HuH-7 (cell line): ENCODE results near the gene NUDT5.
"Not testable (repeated sequence)": the region's sequence is repeated elsewhere in the genome, so short reads cannot be mapped to it uniquely, and the experiment has no call there.

ENCODE experiments used
- DNase-seq: peaks from one replicate; pipeline ENCODE4 v3.0.0; 2011; ENCODE audit warnings: low spot score

The NUDT5 gene

DNA sequence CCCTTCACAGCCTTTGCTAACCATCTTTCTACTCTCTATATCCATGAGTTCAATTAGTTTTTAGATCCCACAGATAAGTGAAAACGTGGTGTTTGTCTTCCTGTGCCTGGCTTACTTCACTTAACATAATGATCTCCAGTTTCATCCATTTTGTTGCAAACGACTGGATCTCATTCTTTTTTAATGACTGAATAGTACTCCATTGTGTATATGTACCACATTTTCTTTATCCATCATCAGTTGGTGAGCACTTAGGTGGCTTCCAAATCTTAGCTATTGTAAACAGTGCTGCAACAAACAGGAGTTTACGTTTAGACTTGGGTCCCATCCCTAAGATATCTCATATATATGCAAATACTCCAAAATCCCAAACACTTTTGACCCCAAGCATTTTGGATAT is 9.4 kb upstream of the NUDT5 start:
- DNase-seq = no peak

DNA sequence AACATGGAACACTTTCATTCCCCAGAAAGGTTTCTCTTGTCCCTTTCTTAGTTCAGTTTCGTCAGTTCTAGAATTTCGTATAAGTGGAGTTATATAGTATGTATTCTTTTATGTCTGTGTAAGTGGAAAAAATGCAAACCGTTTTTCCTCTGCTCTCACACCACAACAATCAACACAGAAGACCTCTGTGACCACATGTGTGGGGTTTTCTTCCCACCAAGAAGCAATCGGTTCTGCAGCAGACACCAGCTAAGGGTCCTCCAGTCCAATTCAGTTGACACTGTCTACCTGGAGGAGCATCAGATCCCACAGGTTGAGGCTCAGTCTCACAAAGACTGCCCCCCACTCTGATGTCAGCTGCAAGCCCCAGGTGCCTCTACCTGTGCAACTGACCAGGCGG is 6.5 kb upstream of the NUDT5 start:
- DNase-seq = no peak

DNA sequence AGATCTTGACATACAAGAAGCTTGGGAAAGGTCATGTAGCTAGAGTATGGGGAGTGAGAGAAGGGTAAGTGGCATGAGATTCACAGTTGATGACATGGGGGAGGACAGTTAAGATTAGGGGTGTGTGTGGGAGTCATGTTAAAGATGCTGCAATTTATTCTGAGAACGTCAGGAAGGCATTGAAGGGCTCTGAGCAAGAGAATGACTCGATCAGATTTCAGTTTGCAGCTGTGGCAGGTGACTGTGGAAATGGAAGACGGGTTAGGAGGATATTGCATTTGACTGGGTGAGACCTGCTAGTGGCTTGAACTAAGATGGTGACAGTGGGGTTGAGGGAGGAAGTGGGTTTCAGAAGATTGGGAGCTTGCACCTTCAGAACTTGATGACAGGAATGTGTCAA is 5.9 kb upstream of the NUDT5 start:
- no peak for DNase-seq

DNA sequence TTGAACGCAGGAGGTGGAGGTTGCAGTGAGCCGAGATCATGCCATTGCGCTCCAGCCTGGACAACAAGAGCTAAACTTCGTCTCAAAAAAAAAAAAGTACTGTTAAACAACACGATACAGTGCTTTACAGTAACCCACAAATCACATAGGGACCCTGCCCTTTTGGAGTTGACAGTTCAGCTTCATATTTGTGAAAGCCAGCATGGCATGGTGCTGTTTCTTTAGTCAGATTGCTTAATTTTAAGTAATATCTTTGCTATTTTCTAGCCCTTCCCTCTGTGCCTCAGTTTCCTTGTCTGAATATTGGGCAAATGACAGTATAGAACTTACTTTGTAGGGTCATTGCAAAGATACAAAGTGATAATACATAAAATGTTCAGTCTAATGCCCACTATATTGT is 5.2 kb upstream of the NUDT5 start:
- no peak for DNase-seq

DNA sequence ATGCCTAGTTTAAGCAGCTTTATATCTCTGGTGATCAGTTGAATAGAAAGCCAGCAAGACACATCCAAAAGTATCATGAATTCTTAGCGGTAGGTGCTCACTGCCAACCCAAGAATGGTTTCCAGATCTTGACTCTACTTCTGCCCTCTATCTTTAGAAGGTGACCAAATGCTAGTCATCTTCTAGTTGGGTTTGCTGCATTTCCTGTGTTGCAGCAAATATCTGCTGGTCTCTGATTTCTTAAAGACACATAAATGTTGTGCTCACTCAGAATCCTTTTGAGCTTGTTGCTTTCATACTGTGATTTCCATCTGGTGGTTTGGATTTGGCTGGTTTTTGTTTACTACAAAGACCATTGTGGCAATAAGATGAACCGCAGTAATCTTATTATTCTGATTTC is 2.5 kb upstream of the NUDT5 start:
- no peak for DNase-seq

DNA sequence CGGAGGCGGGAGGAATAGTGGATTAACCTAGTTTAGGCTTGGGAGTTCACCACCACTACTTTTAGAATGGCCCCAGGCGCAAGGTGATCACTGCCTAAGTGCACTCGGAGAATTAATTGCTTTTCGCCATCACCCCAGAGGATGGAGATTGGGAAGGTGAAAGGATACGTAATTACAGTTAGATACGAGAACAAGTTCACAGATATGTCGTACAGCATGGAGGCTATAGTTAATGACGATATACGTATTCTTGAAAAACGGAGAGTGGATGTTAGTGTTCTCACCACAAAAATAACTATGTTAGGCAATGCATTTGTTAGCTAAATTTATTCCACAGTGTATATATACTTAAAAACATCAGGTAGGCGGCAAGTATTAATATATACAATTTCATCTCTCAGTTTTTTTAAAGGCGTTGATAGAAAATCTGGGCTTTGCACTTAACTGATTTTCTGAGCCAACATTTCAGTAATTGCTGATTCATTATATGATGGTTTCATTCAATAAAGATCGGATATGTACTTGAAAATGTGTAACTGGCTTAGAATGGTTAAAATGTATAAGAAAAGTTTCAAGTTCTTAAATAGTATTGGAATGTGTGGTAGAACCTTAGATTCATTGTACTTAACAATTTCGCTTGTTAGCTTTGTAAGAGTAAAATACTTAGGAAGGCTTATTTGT is 980 bp upstream of the NUDT5 start:
- peak; percentile 16 for DNase-seq

DNA sequence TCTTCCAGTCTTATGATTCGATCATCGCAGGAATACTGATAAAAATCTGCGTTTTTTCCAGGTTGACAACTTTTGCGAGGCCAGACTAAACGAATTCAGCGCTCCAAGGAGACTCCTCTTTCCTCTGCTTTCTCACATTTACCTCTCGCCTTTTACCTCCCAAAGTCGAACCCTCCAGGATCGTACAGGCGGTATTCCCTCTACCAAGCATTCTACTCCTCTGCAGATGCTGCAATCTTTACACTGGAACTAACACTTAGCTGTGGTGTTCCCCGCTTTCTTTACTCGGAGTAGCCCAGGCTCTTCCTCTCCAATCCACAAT is 449 bp downstream of the NUDT5 start:
- DNase-seq = no peak

DNA sequence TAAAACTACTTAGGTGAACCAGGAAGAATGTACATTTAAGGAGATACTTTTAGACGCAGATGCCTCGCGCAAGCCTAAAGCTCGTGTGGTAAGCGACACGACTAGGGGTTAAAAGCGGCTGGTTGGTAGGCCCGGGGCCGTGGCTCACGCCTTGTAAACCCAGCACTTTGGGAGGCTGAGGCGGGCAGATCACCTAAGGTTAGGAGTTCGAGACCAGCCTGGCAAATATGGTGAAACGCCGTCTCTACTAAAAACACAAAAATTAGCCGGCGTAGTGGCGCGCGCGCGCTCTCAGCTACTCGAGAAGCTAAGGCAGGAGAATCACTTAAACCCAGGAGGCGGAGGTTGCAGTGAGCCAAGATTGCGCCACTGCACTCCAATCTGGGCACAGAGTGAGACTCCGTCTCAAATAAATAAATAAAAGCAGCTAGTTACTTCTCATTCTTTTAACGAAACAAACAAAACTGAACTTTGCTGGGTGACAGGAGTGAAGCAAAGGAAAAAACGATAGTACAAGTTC is 879 bp downstream of the NUDT5 start:
- DNase-seq = no peak

DNA sequence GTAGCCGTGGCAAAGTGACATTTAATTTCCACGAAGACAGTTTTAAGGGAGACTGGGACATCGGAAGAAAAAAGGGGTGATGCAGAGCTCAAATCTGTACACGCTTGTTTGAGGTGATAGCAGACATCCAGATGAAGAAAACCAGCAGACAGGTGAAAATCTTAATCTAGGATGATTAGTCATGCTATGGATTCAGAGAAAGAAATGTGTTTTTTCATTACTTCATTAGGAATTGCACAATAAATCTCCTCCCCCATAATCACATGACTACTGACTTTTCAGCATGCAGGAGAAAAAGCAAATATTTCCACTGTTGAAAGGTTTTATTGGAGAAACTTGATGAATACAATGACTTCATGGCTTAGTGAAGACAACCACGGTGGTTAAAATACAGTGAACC is 2.5 kb downstream of the NUDT5 start:
- peak; percentile 33 for DNase-seq

DNA sequence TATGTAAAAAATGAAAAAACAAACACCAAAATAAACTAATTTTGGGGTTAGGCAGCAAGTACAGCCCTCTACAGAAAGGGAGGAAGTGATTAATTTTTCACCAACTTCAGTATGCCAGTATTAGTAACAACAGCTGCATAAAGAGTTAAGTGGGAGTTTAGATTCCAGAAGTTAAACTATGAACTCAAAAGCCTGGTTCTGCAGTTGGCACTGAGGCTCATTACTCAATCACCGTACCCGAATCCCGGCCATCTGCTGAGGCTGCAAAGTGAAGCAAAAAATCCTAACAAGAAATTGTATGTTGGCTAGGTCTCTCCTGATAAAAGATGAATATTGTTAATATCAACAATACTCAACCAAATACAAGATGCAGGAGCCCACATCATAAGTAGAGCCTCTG is 4.0 kb downstream of the NUDT5 start:
- DNase-seq = no peak

DNA sequence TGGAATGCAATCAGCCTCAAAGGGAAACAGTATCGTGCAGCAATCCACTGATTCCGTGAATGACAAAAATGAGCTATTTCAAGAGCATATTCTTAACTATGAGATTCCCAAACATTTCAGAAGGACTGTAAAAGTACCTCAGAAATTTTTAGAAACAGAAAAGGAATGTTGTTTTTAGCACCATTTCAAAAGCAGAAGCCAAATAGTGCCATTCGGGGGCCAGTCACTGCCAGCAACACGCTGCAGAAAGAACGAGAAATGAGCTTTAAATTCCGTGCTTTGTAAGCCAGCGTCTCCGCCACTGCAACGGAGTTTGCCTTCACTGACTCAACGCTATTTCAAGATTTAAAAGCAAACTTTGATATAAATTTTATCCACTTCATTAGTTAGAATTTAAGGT is 6.3 kb downstream of the NUDT5 start:
- no peak for DNase-seq

DNA sequence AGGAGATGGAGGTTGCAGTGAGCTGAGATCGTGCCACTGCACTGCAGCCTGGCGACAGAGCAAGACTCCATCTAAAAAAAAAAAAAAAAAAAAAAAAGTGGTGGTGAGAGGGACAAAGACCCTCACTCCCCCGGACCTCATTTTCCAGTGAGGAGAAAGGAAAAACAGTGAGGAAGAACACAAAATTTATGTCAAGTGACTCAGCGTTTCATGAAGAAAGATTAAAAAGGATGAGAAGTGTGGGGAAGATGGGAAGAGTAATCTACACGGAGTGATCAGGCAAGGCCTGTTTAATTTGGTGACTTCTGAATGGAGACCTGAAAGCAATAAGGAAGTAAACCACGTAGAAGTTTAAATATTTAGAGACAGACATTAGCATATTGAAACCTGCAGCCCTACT is 7.0 kb downstream of the NUDT5 start:
- no peak for DNase-seq

DNA sequence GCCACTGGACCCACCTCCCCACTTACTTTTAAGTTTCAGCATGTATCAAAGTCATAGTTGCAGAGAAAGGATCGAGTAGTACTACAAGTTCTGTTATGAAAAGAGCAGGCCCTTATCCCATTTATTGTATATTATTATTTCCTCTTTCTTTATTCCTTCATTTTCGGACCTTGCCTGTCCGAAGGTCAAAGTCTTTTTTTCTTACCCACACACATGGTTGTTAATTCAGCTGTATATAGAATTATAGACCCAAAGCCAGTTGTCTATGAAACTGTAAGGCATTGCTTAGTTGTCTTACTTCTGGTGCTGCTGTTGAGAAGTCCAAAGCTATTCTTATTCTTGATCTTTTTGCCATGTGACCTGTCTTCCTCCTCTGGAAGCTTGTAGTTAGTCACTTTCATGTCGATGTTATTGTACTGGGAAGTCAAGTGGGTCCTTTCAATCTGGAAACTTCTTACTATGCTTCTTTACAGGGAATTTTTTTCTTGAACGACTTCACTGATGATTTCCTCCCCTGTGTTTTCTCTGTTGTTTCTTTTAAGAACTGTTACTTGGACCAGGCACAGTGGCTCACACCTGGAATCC is 8.3 kb downstream of the NUDT5 start:
- no peak for DNase-seq

DNA sequence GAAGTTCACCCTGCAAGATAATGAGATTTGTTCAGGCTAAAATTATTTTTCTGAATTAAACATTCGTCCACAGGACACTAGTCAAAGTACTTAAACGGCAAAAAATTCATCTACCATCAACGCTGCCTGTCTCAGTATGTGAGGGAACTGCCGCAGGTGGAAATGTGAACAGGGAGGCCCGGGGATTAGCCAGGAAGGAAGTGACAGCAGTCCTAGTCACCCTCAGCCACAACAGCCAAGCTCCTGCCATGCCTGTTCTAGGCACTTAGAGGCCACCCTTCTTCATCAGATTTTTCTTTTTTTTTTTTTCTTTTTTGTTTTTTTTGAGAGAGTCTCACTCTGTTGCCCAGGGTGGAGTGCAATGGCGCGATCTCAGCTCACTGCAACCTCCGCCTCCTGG is 9.4 kb downstream of the NUDT5 start:
- no peak for DNase-seq

DNA sequence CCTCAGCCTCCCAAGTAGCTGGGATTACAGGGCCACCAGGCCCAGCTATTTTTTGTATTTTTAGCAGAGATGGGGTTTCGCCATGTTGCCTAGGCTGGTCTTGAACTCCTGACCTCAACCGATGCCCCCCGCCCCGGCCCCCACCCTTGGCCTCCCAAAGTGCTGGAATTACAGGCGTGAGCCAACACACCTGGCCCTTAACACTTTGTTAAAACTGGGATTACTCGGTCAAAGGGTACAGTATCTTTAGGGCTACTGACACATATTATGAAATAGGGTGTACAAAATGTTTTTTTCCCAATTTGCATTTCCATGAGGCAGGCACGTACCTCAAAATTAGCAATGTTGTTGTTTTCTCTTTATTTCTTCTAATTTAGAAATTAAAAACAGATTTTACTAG is 11.5 kb downstream of the NUDT5 start:
- no peak for DNase-seq

DNA sequence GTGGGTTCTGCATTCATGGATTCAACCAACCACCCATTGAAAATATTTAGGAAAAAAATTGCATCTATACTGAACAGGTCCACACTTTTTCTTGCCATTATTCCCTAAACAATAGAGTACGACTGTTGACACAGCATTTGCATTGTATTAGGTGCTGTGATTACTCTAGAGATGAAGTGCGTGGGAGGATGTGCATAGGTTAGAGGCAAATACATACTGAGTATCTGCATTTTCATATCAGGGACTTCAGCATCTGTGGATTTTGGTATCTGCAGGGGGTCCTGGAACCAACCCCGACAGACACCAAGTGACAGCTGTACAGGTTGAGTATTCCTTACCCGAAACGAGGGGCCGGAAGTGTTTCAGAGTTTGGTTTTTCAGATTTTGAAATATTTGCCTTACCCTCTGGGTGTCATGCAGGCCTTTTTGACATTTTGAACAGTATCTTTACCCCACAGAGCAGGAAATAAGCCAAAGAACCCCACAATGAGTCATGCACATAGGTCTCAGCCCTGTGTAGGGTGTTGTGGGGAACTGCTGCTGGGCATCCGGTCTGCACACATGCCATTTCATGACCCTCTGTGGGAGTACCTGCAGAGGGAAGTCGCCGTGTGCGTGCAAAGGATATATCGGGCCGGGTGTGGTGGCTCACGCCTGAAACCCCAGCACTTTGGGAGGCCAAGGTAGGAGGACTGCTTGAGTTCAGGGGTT is 14.5 kb downstream of the NUDT5 start:
- DNase-seq = no peak

DNA sequence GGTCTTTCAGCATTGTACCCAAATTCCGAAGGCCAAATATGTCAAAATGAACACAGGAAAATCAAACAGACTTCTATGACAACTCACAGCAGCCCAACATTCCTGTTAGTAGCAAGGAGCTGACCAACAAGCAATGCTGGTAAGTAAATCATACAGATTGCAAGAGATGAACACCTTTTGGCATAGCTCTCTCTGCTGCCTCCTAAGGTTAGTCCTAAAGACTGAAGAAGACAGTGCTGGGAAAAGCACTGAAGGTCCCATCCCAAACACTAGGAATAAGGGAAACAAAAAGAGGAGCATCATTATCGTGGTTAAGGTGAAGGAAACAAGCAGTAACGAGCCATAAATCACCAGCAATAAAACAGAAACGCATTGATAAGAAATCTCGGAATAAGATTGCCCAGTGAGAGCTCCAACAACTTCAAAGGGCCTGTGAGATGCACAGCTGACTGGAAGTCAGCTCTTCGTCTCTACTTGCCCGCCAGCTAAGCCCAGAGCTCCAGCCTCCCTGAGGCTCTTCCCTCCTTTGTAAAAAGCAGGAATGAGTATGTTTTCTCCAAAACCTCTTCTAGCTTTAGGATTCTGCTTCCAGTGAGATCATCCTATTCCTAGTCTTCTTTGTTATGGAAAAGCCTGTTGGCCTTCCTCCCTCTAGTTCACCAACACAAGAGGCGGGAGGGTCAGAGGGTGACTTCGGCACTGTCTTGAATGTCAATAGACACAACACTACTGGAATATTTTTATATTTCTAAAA is 15.3 kb downstream of the NUDT5 start:
- DNase-seq = no peak

DNA sequence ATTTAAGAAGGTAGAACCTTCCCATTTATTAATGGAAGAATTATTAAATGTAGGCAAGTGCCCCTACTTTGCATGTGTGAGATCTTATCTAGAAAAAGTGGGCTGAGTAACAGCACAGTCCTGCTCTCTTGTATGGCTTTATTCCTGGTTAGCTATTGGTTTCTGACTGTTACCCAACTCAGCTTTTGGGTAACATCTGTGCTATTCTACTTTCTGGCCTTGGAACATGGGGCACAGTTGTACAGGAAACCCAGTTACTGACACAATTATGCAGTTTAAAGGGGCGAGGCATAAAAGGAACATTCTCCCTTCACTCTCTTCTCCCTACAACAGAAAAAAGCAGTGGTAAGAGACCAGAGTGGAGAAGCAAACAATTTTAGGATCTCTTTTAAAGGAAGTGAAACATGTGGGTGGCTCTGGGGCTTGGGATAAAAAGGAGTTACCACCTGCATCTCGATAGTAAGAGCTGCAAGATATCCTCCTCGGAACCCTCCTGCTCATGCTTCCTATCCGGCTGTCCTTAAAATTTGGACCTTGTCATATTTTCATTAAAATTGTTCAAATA is 16.0 kb downstream of the NUDT5 start:
- DNase-seq = no peak

DNA sequence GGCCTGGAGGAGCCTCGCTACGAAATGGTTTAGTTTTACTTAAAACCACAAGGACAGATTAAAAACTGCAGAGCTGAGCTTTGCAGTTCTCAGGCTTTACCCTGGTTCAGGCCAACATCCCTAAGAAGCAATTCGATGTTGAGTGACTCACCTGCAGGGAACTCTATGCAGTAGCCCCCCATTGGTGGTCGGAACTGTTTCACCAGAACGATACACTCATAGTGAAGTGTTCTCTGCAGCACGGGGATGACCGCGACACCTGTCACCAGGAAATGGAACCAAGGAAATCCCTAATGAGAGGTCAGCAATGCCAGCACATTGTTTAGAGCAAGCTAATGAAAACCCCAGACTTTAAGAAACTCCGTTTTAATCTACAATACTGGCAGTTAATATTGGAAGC is 18.0 kb downstream of the NUDT5 start:
- no peak for DNase-seq

DNA sequence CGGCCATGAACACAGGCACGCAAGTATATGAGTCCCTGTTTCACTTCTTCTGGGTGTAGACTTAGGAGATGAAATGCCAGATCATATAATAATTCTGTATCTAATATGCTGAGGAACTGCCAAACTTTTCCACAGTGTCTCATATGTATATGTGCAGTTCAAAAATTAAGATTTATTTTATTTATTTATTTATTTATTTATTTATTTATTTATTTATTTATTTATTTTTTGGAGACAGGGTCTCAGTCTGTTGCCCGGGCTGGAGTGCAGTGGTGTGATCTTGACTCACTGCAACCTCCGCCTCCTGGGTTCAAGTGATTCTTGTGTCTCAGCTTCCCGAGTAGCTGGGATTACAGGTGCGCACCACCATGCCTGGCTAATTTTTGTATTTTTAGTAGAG is 24.2 kb downstream of the NUDT5 start:
- not testable (repeated sequence) for DNase-seq

DNA sequence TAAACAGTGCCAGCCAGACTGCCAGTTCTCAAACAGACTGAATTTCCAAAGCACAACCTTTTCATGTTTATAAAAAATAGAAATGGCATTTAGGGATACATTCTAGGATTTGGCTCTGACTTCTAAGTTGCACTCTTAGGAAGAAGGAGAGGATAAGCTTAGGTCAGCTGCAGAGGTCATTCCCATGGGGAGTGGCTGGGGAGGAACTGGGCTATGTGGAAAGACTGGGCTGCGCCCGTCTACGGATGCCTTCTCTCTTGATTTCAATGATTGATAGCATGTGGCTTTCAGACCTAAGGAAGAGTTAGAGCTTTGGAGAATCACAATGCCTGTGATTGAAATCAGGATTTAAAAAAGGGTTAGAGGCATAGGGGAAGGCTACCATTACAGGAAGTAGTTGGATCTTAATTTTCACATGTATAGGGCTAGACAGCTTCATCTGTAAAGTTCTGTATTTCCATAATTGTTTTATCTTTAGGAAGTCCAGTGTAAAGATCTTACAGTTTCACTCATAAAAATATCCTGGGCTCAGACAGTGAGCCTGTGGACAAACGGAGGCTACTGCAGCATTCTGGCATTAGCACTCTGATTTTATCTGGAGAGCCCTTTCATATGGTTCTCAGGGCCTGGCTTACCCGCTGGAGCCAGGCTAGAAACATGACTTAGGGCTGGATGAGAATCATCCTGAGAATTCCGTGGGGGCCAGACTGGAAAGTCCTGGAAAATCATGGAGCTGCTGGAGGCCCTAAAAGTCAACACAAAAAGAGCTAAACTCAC is 29.5 kb downstream of the NUDT5 start:
- no peak for DNase-seq

DNA sequence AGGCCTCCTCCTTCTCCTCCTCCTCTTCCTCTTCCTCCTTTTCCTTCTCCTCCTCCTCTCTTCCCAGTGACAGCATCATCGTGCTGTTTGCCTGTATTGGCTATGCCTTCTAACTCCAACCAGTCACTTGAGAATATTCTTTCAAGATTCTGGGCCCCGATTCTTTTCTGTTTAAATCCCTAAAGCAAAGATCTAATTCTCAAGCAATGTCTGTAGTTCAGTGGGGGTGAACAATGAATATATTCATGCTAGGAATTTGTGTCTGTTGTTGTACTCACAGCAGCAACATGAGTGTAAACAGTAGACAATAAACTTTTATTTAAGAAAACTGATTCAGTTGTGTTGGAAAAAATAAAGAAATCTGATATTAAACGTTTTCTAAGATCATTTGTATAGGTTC is 30.7 kb downstream of the NUDT5 start:
- no peak for DNase-seq
